Activated T-helper 2 cell treated with anti-CD3 and anti-CD28 coated beads, Interferon-gamma antibody, Interleukin-2, Interleukin-4, amounts not matched to agents 10 μg/mL and 5 μg/mL and 100 μg/mL, durations not matched to agents 14 hours and 24 hours and 36 hours (primary cell): Measurements from ENCODE around the gene TSPEAR. TPM values are rescaled to one million over a fixed set of nuclear protein-coding genes. Genes with fewer than 3 reads are reported as not detected.
A peak's percentile ranks its signal among the peaks of the same experiment; 100 is the strongest.
"Not testable (repeated sequence)": the region's sequence is repeated elsewhere in the genome, so short reads cannot be mapped to it uniquely, and the experiment has no call there.

Experiments used
- DNase-seq: peaks from one replicate; pipeline ENCODE4 v3.0.0; 2021; ENCODE audit warnings: low spot score
- H3K27ac Mint-ChIP-seq: one replicate; pipeline ENCODE4 v1.8.0; 2021; ENCODE audit warnings: mixed read lengths
- H3K27me3 Mint-ChIP-seq: one replicate; pipeline ENCODE4 v1.8.0; 2021; ENCODE audit warnings: low read depth, mixed read lengths
- H3K36me3 Mint-ChIP-seq: one replicate; pipeline ENCODE4 v1.8.0; 2021; ENCODE audit warnings: low read depth, mixed read lengths
- H3K4me1 Mint-ChIP-seq: one replicate; pipeline ENCODE4 v1.8.0; 2021; ENCODE audit warnings: low read depth, mixed read lengths
- H3K4me3 Mint-ChIP-seq: one replicate; pipeline ENCODE4 v1.8.0; 2021; ENCODE audit warnings: low read depth, mild to moderate bottlenecking, moderate library complexity, mixed read lengths
- H3K9me3 Mint-ChIP-seq: one replicate; pipeline ENCODE4 v1.8.0; 2021; ENCODE audit warnings: mixed read lengths
- intact Hi-C: fragments of 100-400 bp; cut with micrococcal nuclease; formaldehyde crosslinking; loops from one replicate; pipeline ENCODE4 v1.15.1; 2023
- total RNA-seq: library from RNA; stranded (reverse); gene quantifications from 2 replicates; pipeline ENCODE4 v1.2.3, GENCODE V29; 2022

TSPEAR gene
- total RNA-seq, 1 donor from 2014 or later = not detected

DNA sequence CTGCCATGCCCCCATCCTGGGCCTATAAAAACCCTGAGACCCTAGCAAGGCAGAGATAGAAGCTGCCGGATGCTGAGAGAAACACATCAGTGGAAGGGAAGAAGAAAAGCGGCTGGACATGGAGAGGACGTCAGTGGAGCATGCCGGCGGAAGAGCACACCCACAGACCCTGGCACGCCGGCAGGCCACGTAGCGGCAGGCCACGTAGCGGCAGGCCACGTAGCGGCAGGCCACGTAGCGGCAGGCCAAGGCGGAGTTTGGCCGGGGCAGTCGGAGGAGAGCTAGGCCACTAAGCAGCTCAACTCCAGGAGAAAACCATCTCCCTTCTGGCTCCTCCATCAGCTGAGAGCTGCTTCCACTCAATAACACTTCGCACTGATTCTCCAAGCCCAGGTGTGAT lies 221.0 kb downstream of the TSPEAR start:
- H3K27ac Mint-ChIP-seq = no peak overlapping the region
- intact Hi-C loops = no loop called here

DNA sequence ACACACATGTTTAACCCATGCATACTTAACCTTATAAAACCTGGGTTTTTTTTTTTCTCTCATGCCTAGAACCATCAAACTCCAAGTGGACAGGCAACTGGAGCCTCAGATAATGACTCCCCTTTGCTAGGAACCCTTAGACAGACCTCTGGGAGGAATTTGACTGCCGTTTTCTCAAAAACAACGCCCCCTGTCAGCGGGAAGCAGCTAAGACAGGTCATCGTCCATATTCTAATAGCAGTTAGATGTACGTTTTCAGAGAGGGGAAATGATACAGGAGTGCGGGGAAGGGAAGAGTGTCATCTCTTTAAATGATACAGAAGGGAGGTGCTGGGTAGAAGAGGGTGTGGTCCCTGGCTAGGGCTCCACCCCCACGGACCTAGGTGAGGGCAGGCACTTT lies 221.4 kb downstream of the TSPEAR start:
- Mint-ChIP-seq H3K36me3 (no peaks in the 10 kb centered on the region), H3K27me3 (peaks cover 2% of the 10 kb centered on the region), H3K4me3 (no peak overlapping the region), H3K27ac (no peak overlapping the region), H3K9me3 (peaks cover 23% of the 10 kb centered on the region), H3K4me1 (peaks cover 1% of the 10 kb centered on the region)
- intact Hi-C loops = no loop called here
- no peak for DNase-seq

More for the DNA sequence above, 221.0 kb downstream of the TSPEAR start:
- H3K27me3 Mint-ChIP-seq = peaks cover 2% of the 10 kb centered on the region
- H3K36me3 Mint-ChIP-seq = no peaks in the 10 kb centered on the region
- peaks cover 23% of the 10 kb centered on the region for H3K9me3 Mint-ChIP-seq
- no peak overlapping the region for H3K4me3 Mint-ChIP-seq
- peaks cover 1% of the 10 kb centered on the region for H3K4me1 Mint-ChIP-seq
- no peak for DNase-seq

DNA sequence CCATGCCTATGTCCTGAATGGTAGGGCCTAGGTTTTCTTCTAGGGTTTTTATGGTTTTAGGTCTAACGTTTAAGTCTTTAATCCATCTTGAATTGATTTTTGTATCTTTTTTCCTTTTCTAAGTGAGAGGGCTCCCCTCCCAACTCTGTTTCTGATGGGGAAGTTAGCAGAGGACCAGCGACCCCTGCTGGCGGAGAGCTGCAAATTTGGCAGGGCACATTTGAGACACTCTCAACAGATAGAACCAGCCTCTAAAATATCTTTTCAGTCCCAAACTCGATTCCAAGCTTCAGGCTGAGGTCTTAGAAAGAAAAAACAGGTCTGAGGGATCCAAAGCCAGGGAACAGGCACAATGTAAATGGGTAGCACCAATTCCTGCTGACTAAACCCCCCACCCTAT lies 223.5 kb downstream of the TSPEAR start:
- intact Hi-C loops = no loop called here

DNA sequence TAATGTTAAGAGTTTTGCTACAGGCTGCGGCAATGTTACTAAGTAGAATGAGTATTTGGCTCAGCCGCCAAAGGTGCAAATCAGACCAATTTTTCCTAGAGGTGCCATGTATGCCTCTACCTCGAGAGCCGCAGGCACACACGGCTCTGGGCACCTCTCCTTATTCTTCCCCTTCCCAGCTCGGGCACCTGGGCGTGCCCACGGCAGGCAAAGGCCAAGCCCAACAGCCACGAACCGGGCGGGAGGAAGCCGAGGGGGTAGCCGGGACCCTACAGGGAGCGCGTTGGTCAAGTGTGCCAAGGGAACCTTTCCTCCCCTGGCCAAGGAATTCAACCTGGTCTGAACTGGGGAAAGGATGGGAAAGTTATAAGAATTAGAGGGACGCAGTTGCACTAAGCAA lies 225.1 kb downstream of the TSPEAR start:
- Mint-ChIP-seq H3K4me3 (no peak overlapping the region), H3K36me3 (no peaks in the 10 kb centered on the region), H3K27me3 (peaks cover 2% of the 10 kb centered on the region), H3K27ac (no peak overlapping the region), H3K4me1 (peaks cover 1% of the 10 kb centered on the region), H3K9me3 (peaks cover 4% of the 10 kb centered on the region)
- no peak for DNase-seq
- intact Hi-C loops = no loop called here

More for the DNA sequence above, 223.5 kb downstream of the TSPEAR start:
- Mint-ChIP-seq H3K27ac (no peak overlapping the region), H3K4me3 (no peak overlapping the region), H3K36me3 (no peaks in the 10 kb centered on the region), H3K4me1 (peaks cover 1% of the 10 kb centered on the region), H3K9me3 (peaks cover 16% of the 10 kb centered on the region), H3K27me3 (peaks cover 2% of the 10 kb centered on the region)
- DNase-seq = peak; percentile 31

DNA sequence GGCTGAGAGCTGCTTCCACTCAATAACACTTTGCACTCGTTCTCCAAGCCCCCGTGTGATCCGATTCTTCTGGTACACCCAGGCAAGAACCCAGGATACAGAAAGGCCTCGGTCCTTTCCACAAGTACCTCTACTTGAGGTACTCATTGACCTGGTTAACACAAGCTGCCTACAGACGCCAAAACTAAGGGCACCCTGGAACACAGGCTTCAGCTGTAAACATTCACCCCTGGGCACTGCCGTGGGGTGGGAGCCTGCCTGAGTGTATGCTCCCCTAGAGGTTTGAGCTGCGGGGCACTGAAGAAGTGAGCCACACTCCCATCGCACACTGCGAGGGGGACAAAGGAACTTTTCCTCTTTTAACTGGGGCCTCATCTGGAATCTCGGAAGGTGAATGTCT lies 225.6 kb downstream of the TSPEAR start:
- intact Hi-C loops = no loop called here
- H3K27me3 Mint-ChIP-seq = peaks cover 2% of the 10 kb centered on the region

DNA sequence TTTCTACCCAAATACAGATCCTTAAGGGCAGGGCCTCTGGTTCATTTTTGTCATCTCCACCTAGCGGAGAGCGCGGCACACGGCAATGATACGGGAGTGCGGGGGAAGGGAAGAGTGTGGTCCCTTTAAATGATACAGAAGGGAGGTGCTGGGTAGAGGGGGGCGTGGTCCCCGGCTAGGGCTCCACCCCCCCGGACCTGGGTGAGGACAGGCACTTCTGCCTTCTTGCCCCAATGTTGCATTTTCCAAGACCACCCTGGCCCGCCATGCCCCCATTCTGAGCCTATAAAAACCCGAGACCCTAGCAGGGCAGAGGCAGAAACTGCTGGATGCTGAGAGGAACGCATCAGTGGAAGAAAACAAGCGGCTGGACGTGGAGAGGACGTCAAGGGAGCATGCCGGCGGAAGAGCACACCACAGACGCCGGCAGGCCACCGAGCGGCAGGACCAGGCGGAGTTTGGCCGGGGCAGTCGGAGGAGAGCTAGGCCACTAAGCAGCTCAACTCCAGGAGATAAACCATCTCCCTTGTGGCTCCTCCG lies 226.0 kb downstream of the TSPEAR start:
- H3K9me3 Mint-ChIP-seq = peaks cover 4% of the 10 kb centered on the region
- peaks cover 2% of the 10 kb centered on the region for H3K27me3 Mint-ChIP-seq
- intact Hi-C loops = no loop called here
- peak overlapping the region; percentile 21 for H3K4me3 Mint-ChIP-seq
- H3K4me1 Mint-ChIP-seq = peaks cover 2% of the 10 kb centered on the region
- no peak for DNase-seq
- no peak overlapping the region for H3K27ac Mint-ChIP-seq
- no peaks in the 10 kb centered on the region for H3K36me3 Mint-ChIP-seq

More for the DNA sequence above, 225.6 kb downstream of the TSPEAR start:
- H3K9me3 Mint-ChIP-seq = peaks cover 4% of the 10 kb centered on the region
- no peak overlapping the region for H3K4me3 Mint-ChIP-seq
- H3K36me3 Mint-ChIP-seq = no peaks in the 10 kb centered on the region
- H3K4me1 Mint-ChIP-seq = peaks cover 1% of the 10 kb centered on the region
- DNase-seq = no peak
- H3K27ac Mint-ChIP-seq = no peak overlapping the region

DNA sequence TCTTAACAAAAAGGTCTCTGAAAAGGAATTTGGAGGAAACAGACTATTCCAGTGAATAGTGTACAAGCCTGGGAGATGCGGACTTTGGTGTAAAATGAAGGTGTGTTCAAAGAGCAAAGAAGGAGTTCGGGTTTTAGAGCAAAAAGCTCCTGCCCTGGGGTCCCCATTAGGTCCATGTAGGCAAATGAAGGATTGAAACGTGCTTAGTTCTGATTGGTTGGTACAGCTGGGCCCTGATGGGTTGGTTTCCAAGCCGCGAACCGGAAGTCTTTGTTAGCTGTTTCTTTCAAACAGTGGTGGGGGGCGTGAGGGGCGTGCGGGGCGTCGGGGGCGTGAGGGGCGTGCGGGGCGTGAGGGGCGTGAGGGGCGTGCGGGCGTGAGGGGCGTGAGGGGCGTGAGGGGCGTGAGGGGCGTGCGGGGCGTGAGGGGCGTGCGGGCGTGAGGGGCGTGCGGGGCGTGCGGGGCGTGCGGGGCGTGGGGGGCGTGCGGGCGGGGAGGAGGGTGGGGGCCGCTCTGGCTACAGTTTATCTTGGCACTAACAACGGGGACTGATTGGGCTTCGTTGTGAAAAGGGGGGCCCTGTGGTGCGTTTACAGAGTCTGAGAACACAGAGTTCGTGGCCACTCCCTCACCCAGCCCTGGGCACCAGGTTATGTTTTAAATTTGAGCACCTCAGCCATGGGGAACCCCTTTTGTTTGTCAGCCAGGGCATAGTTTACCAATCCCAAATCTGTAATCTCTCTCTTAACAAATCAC lies 226.7 kb downstream of the TSPEAR start:
- H3K36me3 Mint-ChIP-seq = no peaks in the 10 kb centered on the region
- peaks cover 4% of the 10 kb centered on the region for H3K4me1 Mint-ChIP-seq
- no peak for DNase-seq
- no peak overlapping the region for H3K4me3 Mint-ChIP-seq
- H3K27me3 Mint-ChIP-seq = peaks cover 2% of the 10 kb centered on the region
- intact Hi-C loops = no loop called here
- no peaks in the 10 kb centered on the region for H3K9me3 Mint-ChIP-seq
- H3K27ac Mint-ChIP-seq = no peak overlapping the region

DNA sequence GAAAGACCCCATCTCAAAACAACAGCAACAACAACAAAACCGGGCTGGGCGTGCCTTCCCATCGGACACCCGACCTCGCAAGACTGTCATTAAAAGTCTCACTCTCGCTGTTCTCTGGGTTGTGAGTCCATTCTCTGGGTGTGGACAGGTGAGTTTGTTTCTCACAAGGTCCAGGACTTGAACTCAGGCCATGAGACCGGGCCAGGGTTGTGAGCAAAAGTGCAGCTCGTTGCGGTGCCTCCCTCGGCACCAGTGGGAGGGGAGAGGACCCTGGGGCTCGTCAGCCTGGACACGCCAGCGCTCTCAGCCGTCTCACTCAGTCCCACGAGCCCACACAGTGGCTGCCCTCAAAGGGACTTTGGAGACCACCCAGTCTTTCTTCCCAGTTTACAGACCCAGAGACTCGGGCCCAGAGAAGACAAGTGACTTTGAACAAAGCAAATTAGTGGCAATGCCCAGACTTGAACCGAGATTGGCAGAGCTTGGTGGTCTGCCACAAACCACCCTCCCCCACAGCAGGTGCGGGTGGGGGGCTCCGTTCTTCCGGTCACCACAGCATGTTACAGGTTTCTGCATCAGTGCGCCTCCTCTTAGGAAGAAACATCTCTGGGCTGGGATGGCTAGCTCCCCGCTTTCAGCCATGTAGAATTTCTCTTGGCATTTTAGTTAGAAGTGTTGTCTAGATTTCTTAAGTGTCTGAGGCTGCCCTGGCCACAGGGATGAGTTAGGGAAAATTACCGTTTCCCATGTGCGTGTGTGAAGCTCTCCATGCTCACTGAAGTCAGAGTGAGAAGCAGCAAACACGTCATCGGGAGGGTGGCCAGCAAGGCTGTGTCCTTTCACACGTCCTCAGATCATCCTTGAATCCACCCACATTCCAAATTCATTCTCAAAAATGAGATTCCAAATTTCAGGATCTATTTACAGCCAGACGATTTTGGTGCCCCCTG lies 227.8 kb downstream of the TSPEAR start:
- no peaks in the 10 kb centered on the region for H3K27me3 Mint-ChIP-seq
- no peak overlapping the region for H3K27ac Mint-ChIP-seq
- no peaks in the 10 kb centered on the region for H3K36me3 Mint-ChIP-seq
- intact Hi-C loops = no loop called here
- no peak overlapping the region for H3K4me3 Mint-ChIP-seq
- DNase-seq = no peak
- H3K4me1 Mint-ChIP-seq = peaks cover 10% of the 10 kb centered on the region
- no peaks in the 10 kb centered on the region for H3K9me3 Mint-ChIP-seq

DNA sequence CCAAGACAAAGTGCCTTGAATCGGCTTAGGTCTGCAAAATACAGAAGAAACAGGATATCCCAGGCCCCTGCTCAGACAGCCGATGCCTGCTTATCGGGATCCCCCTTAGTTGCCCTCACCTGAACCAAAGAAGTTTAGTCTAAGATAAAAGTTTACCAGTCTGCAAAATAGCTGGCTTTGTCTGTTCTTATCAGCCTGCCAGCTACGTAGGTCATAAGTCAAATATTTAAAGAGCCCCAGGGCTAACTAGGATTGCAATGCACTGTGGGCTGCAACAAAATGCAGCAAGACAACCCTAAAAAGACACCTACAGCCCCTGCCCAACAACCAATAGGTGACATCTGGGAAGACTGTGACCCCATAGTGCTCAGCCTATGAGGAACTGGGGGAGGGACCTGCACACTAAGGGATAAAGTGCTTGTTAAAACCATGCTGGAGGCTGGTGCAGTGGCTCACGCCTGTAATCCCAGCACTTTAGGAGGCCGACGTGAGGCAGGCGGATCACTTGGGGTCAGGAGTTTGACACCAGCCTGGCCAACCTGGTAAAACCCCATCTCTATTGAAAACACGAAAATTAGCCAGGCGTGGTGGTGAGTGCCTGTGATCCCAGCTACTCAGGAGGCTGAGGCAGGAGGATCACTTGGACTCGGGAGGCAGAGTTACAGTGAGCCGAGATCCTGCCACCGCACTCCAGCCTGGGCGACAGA lies 228.6 kb downstream of the TSPEAR start:
- Mint-ChIP-seq H3K4me3 (no peak overlapping the region), H3K27ac (no peak overlapping the region), H3K36me3 (no peaks in the 10 kb centered on the region), H3K27me3 (no peaks in the 10 kb centered on the region), H3K9me3 (no peaks in the 10 kb centered on the region), H3K4me1 (peaks cover 10% of the 10 kb centered on the region)
- intact Hi-C loops = no loop called here
- no peak for DNase-seq

DNA sequence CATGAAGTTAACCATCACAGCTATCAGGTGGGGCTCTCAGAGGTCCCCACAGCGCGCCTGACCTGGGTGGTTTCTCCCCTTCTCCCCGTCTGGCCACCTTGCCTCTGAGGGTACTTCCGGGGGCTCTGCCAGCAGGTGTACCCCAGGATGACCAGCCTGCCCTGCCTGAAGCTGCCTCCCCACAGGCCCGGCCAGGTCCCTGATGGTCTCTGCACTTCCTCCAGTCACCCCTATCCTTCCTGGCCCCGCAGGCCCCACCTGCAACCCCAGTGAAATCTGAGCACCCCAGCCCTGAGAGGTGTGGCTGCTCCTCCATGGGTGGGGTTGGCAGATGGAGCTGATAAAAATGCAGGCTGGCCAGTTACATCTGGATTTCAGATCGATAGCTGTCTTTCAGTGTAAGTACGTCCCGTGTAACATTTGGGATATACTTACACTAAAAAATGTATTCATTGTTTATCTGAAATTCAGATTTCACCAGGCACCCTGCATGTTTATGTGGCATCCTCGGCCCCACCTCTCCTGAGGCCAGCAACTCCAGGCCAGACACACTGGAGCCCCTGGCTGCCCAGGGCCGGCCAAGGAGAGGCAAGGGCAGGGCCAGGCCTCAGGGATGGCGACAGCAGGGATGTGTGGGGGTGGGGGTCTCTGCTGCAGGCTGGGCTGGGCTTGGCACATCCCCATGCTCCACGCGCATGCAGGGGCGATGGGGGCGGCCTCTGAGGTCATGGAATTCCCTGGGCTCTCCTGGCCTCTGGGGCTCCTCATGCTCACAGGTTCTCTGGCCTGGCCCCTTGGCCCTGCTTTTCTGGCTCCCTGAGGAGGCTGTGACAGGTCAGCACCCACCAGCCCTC lies 230.9 kb downstream of the TSPEAR start:
- Mint-ChIP-seq H3K4me3 (no peak overlapping the region), H3K27me3 (no peaks in the 10 kb centered on the region), H3K4me1 (peaks cover 9% of the 10 kb centered on the region), H3K9me3 (no peaks in the 10 kb centered on the region), H3K36me3 (no peaks in the 10 kb centered on the region), H3K27ac (no peak overlapping the region)
- no peak for DNase-seq
- intact Hi-C loops = no loop called here

DNA sequence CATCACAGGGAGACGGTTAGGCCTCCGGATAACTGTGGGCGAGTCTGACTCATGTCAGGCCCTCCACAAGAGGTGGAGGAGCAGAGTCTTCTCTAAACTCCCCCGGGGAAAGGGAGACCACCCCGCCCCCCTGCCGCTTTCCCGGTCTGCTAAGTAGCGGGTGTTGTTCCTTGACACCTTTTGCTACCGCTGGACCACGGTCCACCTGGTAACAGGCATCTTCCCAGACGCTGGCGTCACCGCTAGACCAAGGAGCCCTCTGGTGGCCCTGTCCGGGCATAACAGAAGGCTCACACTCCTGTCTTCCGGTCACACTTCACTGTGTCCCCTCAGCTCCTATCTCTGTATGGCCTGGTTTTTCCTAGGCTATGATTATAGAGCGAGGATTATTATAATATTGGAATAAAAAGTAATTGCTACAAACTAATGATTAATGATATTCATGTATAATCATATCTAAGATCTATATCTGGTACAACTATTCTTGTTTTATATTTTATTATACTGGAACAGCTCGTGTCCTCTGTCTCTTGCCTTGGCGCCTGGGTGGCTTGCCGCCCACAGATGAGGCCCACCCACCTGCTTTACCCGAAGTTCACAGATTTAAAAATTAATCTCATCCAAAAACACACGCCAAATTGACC lies 231.7 kb downstream of the TSPEAR start:
- H3K4me1 Mint-ChIP-seq, intact Hi-C loops, H3K9me3 Mint-ChIP-seq, H3K36me3 Mint-ChIP-seq, H3K4me3 Mint-ChIP-seq, H3K27me3 Mint-ChIP-seq: not testable (repeated sequence)
- H3K27ac Mint-ChIP-seq = peak overlapping the region; percentile 67
- DNase-seq = peak; percentile 47
